SK-N-DZ (cell line): ENCODE results near the gene CBLN3.
"Not testable (repeated sequence)": the region's sequence is repeated elsewhere in the genome, so short reads cannot be mapped to it uniquely, and the experiment has no call there.

Source experiments
- DNase-seq: peaks from one replicate; pipeline ENCODE4 v3.0.0-alpha.2; 2015; ENCODE audit warnings: low spot score

CBLN3 gene

DNA sequence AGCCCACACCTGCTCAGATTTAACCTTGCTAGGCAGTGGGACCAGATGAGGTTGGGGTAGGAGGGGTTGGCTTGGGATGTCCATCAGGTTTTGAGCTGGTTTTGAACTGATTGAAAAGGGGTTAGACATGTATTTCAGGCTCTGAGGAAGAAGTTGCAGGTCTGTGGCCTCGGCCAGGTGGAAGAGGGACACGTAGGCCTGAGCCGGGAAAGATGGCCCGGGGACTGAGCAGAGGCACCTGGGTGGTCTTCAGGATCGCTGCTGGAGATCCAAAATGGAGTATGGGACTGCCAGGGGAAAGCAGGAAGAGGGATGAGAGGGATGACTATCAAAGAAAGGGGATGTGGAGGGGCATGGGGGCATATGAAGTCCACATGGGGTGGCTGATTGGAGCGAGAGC is 23.1 kb downstream of the CBLN3 start:
- DNase-seq: no peak

- DNase-seq: no peak
Measured at GRCh38 chr14:24404814-24405213, 24.7 kb downstream of the CBLN3 start.

- no peak for DNase-seq
Measured at GRCh38 chr14:24403294-24403998, 26.0 kb downstream of the CBLN3 start.

- no peak for DNase-seq
Measured at GRCh38 chr14:24401810-24402702, 27.4 kb downstream of the CBLN3 start.

- DNase-seq: no peak
Measured at GRCh38 chr14:24399999-24400718, 29.3 kb downstream of the CBLN3 start.

- no peak for DNase-seq
Measured at GRCh38 chr14:24399447-24399822, 30.0 kb downstream of the CBLN3 start.

DNA sequence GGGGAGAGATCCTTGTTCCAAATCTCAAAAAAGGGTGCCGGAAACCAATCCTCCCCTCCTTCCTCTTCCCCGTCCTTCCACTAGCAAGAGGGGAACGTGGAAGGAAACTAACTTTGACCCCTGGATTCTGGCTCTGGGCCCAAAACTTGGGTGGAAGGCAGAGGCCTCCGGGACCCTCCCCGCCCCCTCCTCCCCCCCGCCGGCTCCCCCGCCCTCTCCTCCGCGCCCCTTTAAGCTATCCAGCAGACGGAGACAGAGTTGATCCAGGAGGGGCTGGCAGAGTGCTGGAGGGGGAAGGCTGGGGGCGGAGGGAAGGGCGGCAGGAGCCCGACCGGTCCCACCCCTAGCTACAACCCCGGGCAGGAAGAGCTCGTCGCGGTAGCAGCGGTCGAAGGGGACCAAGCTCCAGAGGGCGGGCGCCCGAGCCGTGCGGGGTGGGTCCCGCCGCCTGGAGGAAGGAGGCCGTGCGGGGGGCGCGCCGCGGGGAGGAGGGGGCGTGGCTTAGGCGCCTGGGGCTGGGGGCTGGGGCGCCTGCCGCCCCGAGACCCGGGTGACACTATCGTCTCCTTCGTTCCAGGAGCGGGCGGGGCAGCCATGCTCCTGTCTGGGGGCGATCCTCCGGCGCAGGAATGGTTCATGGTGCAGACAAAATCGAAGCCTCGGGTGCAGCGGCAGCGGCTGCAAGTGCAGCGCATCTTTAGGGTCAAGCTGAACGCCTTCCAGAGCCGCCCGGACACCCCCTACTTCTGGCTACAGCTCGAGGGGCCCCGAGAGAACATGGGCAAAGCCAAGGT is 30.6 kb downstream of the CBLN3 start, which contains the start of gene NYNRIN:
Gene NYNRIN, plus strand, starts transcription at position 351 of the 794 bp plus-strand sequence. Its CDS starts 244 bp downstream, at position 595.
- peak; percentile 70 for DNase-seq

GRCh38 chr14:24398293-24398652 is 31.2 kb downstream of the CBLN3 start:
- peak; percentile 73 for DNase-seq

- DNase-seq: no peak
Measured at GRCh38 chr14:24397639-24398292, 31.7 kb downstream of the CBLN3 start.

- DNase-seq: no peak
Measured at GRCh38 chr14:24395609-24396582, 33.6 kb downstream of the CBLN3 start.

DNA sequence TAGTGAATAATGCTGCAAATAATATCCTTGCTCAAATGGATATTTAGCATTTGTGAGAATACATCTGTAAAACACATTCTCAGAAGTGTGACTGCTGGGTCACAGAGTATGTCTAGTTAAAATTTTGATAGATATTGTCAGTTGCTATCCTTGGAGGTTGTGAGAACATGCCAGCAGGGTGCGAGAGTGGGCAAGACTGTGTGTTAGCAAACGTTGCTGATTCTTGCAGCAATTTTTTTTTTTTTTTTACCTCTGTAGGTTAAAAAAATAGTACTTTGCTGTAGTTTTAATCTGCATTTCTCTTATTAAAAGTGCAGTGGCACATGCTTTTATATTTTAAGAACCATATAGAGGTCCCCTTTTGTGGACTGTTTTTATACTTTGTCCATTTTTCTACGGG is 35.2 kb downstream of the CBLN3 start:
- DNase-seq: no peak

GRCh38 chr14:24392325-24393091 is 37.0 kb downstream of the CBLN3 start:
- no peak for DNase-seq

DNA sequence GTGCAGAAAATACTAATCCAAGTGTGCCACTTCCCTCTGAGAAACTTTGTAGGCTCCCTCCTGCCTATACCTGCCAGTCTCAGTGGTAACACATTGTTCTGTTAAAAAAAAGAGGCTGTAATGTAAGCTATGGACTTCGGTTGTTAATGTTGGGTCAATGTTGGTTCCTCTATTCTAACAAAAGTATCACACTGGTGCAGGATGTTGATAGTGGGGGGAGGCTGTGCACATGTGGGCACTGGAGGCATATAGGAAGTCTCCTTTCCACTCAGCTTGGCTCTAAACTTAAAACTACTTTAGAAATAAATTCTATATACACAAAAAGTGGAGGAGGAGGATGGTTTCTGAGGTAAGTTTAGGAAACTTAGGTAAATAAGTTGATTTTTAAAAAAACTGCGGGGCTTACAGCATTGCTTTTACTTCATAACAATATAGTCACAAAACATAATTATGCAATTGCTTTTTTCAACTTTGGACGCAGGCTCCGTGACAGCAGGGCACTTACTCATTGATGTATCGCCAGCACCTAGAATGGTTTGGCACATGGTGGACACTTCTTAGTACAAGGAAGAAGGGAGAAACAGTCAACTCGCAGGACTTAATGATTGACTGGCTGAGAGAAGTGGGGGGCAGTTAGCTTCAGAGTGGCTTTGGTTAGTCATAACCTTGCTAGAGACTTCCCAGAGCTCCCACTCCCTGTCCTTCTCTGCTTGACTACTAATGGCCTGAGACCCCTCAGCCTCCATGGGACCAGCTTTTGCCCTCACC is 38.6 kb downstream of the CBLN3 start:
- DNase-seq: no peak

DNA sequence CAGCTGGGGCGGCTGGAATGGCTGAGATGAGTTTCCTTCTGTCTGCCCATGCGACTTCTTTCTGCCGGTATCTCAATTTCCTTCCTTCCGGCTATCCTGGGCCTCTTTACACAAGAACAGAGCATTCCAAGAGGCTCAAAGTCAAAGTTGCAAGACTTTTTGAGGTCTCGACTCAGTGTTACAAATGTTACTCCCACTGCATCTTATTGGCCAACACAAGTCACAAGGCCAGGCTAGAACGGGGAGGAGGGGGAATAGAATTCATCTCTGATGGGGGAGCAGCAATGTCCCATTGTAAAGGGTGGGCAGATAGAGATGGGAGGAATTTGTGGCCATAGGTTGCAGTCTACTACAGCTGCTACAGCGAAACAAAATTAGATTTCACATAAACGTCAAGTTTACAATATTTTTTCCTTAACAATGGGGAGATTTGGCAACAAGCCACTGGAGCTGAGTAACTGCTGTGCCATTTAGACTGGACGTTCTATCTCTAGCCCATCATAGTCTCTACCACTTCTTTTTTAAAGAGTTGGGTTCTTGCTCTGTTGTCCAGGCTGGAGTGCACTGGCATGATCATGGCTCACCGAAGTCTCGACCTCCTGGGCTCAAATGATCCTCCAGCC is 40.1 kb downstream of the CBLN3 start:
- DNase-seq: no peak

- no peak for DNase-seq
Measured at GRCh38 chr14:24388474-24389179, 40.8 kb downstream of the CBLN3 start.

- DNase-seq: not testable (repeated sequence)
Measured at GRCh38 chr14:24387579-24387978, 41.9 kb downstream of the CBLN3 start.

- no peak for DNase-seq
Measured at GRCh38 chr14:24387009-24387345, 42.5 kb downstream of the CBLN3 start.
